Measurements from ENCODE around the gene ING4. TPM values are rescaled to one million over a fixed set of nuclear protein-coding genes. Genes with fewer than 3 reads are reported as not detected.
A peak's percentile ranks its signal among the peaks of the same experiment; 100 is the strongest.

Gene ING4
- total and polyA plus RNA-seq, 2 of the 4 experiments (the other 2 are of a cell fraction) = 22.0 to 47.5 TPM

- WGBS, 2 experiments (ENCODE audit: extremely low coverage in 2 of 2, insufficient read length in 1 of 2) = no CpG with 5 or more reads among the region's 8 CpGs
- no peaks in the 10 kb centered on the region for H3K9me1 ChIP-seq (ENCODE audit: insufficient read depth, low read length)
- no peak overlapping the region for H3K23ac ChIP-seq (ENCODE audit: low read depth, low read length)
- no peak overlapping the region for H2BK15ac ChIP-seq (ENCODE audit: low read depth, low read length)
- H2AK5ac ChIP-seq (ENCODE audit: low read depth, low read length) = no peak overlapping the region
- H2AK9ac ChIP-seq (replicated peaks; ENCODE audit: low read depth, low read length, poor library complexity) = peak overlapping the region; percentile 50
- no peak overlapping the region for H3K18ac ChIP-seq (ENCODE audit: low read depth, low read length)
- no peak overlapping the region for H3K27ac ChIP-seq (ENCODE audit: insufficient read depth, low read length)
- H4K8ac ChIP-seq (ENCODE audit: low read depth in 2 of 2, low read length in 2 of 2) = no peak overlapping the region
- H3K4me3 ChIP-seq (ENCODE audit: insufficient read depth, low read depth, low read length) = no peak overlapping the region
- no peak for DNase-seq
- TF ChIP-seq RFX5 (IDR thresholded peaks at IDR 0.05; ENCODE audit: low read depth, low read length) (no peak), FOS (IDR thresholded peaks at IDR 0.05; ENCODE audit: low read depth, low read length) (no peak), MAFK (IDR thresholded peaks at IDR 0.05; ENCODE audit: low read depth, low read length) (no peak), NFE2L2 (IDR thresholded peaks at IDR 0.05; ENCODE audit: low read depth, low read length) (no peak), CTCF (conservative IDR thresholded peaks at IDR 0.05; ENCODE audit: low read depth, low read length) (no peak), MXI1 (IDR thresholded peaks at IDR 0.05; ENCODE audit: borderline replicate concordance, low read depth, low read length) (no peak), SMC3 (IDR thresholded peaks at IDR 0.05; ENCODE audit: low read depth, low read length) (no peak), MAZ (IDR thresholded peaks at IDR 0.05; ENCODE audit: borderline replicate concordance, low read depth, low read length) (no peak), BHLHE40 (IDR thresholded peaks at IDR 0.05; ENCODE audit: low read depth, low read length) (no peak), USF2 (IDR thresholded peaks at IDR 0.05; ENCODE audit: low read depth, low read length) (no peak), CEBPB (IDR thresholded peaks at IDR 0.05; ENCODE audit: low read depth, low read length) (no peak)
- TF ChIP-seq, protein P1, sequence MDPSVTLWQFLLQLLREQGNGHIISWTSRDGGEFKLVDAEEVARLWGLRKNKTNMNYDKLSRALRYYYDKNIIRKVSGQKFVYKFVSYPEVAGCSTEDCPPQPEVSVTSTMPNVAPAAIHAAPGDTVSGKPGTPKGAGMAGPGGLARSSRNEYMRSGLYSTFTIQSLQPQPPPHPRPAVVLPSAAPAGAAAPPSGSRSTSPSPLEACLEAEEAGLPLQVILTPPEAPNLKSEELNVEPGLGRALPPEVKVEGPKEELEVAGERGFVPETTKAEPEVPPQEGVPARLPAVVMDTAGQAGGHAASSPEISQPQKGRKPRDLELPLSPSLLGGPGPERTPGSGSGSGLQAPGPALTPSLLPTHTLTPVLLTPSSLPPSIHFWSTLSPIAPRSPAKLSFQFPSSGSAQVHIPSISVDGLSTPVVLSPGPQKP (IDR thresholded peaks at IDR 0.05; ENCODE audit: borderline replicate concordance, low read depth, low read length) = no peak
- ChIA-PET CTCF (no interaction called here), POLR2A (ENCODE audit: unreplicated experiment) (no interaction called here)
- no peak overlapping the region for H3K56ac ChIP-seq (ENCODE audit: extremely low read depth, insufficient read depth, low read length)
- H2BK20ac ChIP-seq (ENCODE audit: low read depth, low read length) = no peak overlapping the region
- H3K9me3 ChIP-seq (ENCODE audit: control insufficient read depth, insufficient read depth, low read length) = no peaks in the 10 kb centered on the region
- peaks cover 50% of the 10 kb centered on the region for H3K36me3 ChIP-seq (ENCODE audit: control insufficient read depth, insufficient read depth, low read length)
- H3K27me3 ChIP-seq (ENCODE audit: control insufficient read depth, insufficient read depth, low read length) = no peaks in the 10 kb centered on the region
- BruUV-seq (replicated peaks) = no TSS peak
- in situ Hi-C loops (cut with MboI; ENCODE audit: low sequenced_read_pairs) = no loop called here
- H4K20me1 ChIP-seq (ENCODE audit: insufficient read depth, low read length) = no peaks in the 10 kb centered on the region
- H3K9ac ChIP-seq (ENCODE audit: low read depth, low read length) = no peak overlapping the region
- no peak overlapping the region for H3K4me2 ChIP-seq (ENCODE audit: low read depth, low read length)
- H2BK5ac ChIP-seq (ENCODE audit: low read depth, low read length, poor library complexity, severe bottlenecking) = no peak overlapping the region
- no peaks in the 10 kb centered on the region; a peak in 1 of 4 replicates for H3K79me1 ChIP-seq (ENCODE audit: low read depth in 1 of 2, low read length in 2 of 2)
- H2AFZ ChIP-seq (replicated peaks; ENCODE audit: low read length, poor library complexity) = no peak overlapping the region
- H3K4ac ChIP-seq (ENCODE audit: low read depth, low read length) = no peak overlapping the region
- ATAC-seq (ENCODE audit: low read depth) = no peak
- dilution Hi-C loops (cut with HindIII; ENCODE audit: low sequenced_read_pairs, unreplicated experiment) = no loop called here
- no peak overlapping the region for H4K5ac ChIP-seq (ENCODE audit: low read depth, low read length)
- no peak overlapping the region for H2BK120ac ChIP-seq (ENCODE audit: low read depth, low read length)
- no peak overlapping the region for H3K14ac ChIP-seq (replicated peaks; ENCODE audit: low read depth, low read length)
- no peaks in the 10 kb centered on the region for H3K4me1 ChIP-seq (ENCODE audit: control insufficient read depth, insufficient read depth, low read length)
- no peak overlapping the region for H4K91ac ChIP-seq (ENCODE audit: insufficient read depth, low read depth, low read length)
- intact Hi-C loops (cut with micrococcal nuclease) = no loop called here
These were observed 12.1 kb downstream of the ING4 start for GRCh38 chr12:6650832-6651231.
